Liver (tissue), 9 donors: Measurements from ENCODE around the gene CDC42EP3. TPM values are rescaled to one million over a fixed set of nuclear protein-coding genes. Genes with fewer than 3 reads are reported as not detected.

ENCODE experiments used
- DNase-seq: peaks from one replicate; pipeline ENCODE4 v3.0.0-alpha.2; 2017; ENCODE audit warnings: low spot score
- H3K27ac ChIP-seq, 2 donors: one replicate each; pipeline ENCODE4 v1.7.0; 2013; ENCODE audit warnings: inconsistent platforms in 2 of 2, low read length in 2 of 2, control low read depth in 1 of 2, low read depth in 1 of 2, mild to moderate bottlenecking in 1 of 2
- H3K27me3 ChIP-seq, 4 donors: one replicate each; pipeline versions ENCODE4 v1.6.1 to v1.7.0; 2013; ENCODE audit warnings: low read length in 3 of 4, inconsistent platforms in 1 of 4, mild to moderate bottlenecking in 1 of 4, moderate library complexity in 1 of 4; ENCODE audit not compliant: control insufficient read depth in 4 of 4, insufficient read depth in 4 of 4
- H3K36me3 ChIP-seq, 4 donors: one replicate each; pipeline versions ENCODE4 v1.6.1 to v1.7.0; 2013; ENCODE audit warnings: low read length in 3 of 4, mild to moderate bottlenecking in 3 of 4, low read depth in 1 of 4, moderate library complexity in 1 of 4; ENCODE audit not compliant: control insufficient read depth in 4 of 4, insufficient read depth in 3 of 4
- H3K4me1 ChIP-seq, 4 donors: one replicate each; pipeline versions ENCODE4 v1.6.1 to v1.7.0; 2013; ENCODE audit warnings: low read length in 3 of 4, mild to moderate bottlenecking in 3 of 4, moderate library complexity in 1 of 4; ENCODE audit not compliant: control insufficient read depth in 4 of 4, insufficient read depth in 4 of 4
- H3K4me3 ChIP-seq, 3 donors: one replicate each; pipeline versions ENCODE4 v1.6.1 to v1.7.0; 2013; ENCODE audit warnings: low read length in 3 of 3, control low read depth in 1 of 3, low read depth in 1 of 3, mild to moderate bottlenecking in 1 of 3
- H3K9ac ChIP-seq, 2 donors: one replicate each; pipeline ENCODE4 v1.7.0; 2013; ENCODE audit warnings: low read length in 2 of 2, mild to moderate bottlenecking in 2 of 2, moderate library complexity in 2 of 2, control low read depth in 1 of 2, low read depth in 1 of 2
- H3K9me3 ChIP-seq, 4 donors: one replicate each; pipeline versions ENCODE4 v1.6.1 to v1.7.0; 2013; ENCODE audit warnings: low read length in 3 of 4; ENCODE audit not compliant: control insufficient read depth in 4 of 4
- ATF3 ChIP-seq: IDR thresholded peaks from 2 replicates; pipeline ENCODE4 v1.6.1; 2016; ENCODE audit warnings: antibody characterized with exemption
- CTCF ChIP-seq: fragments of 150-350 bp; IDR thresholded peaks from 2 replicates; pipeline ENCODE4 v1.5.1; 2017; ENCODE audit warnings: improper control_type of control experiment, low read depth, low read length; ENCODE audit not compliant: missing input control
- EGR1 ChIP-seq, 2 donors: IDR thresholded peaks; 2 replicates each; pipeline ENCODE4 v1.6.1; 2016 to 2018; ENCODE audit warnings: antibody characterized with exemption in 2 of 2, low read depth in 2 of 2
- FOXA1 ChIP-seq: IDR thresholded peaks from 2 replicates; pipeline ENCODE4 v1.6.1; 2016; ENCODE audit warnings: antibody characterized with exemption
- FOXA2 ChIP-seq: IDR thresholded peaks from 2 replicates; pipeline ENCODE4 v1.6.1; 2016; ENCODE audit warnings: antibody characterized with exemption
- GABPA ChIP-seq, 2 donors: IDR thresholded peaks in 1 of 2; conservative IDR thresholded peaks in 1 of 2; 2 replicates each; pipeline ENCODE4 v1.6.1; 2016; ENCODE audit warnings: antibody characterized with exemption in 2 of 2, mild to moderate bottlenecking in 1 of 2, moderate library complexity in 1 of 2
- HNF4A ChIP-seq, 2 donors: conservative IDR thresholded peaks; 2 replicates each; pipeline ENCODE4 v1.6.1; 2016; ENCODE audit warnings: antibody characterized with exemption in 2 of 2, mild to moderate bottlenecking in 2 of 2
- HNF4G ChIP-seq: IDR thresholded peaks from 2 replicates; pipeline ENCODE4 v1.6.1; 2016; ENCODE audit warnings: antibody characterized with exemption
- JUND ChIP-seq, 2 donors: IDR thresholded peaks; 2 replicates each; pipeline ENCODE4 v1.6.1; 2016; ENCODE audit warnings: antibody characterized with exemption in 2 of 2
- MAX ChIP-seq: IDR thresholded peaks from 2 replicates; pipeline ENCODE4 v1.6.1; 2016; ENCODE audit warnings: antibody characterized with exemption
- NR2F2 ChIP-seq: IDR thresholded peaks from 2 replicates; pipeline ENCODE4 v1.6.1; 2016; ENCODE audit warnings: antibody characterized with exemption
- RAD21 ChIP-seq, 2 donors: IDR thresholded peaks; 2 replicates each; pipeline ENCODE4 v1.6.1; 2016; ENCODE audit warnings: antibody characterized with exemption in 2 of 2, mild to moderate bottlenecking in 2 of 2
- REST ChIP-seq: IDR thresholded peaks from 2 replicates; pipeline ENCODE4 v1.6.1; 2016; ENCODE audit warnings: antibody characterized with exemption, mild to moderate bottlenecking
- RXRA ChIP-seq, 2 donors: IDR thresholded peaks; 2 replicates each; pipeline ENCODE4 v1.6.1; 2017 to 2018; ENCODE audit warnings: antibody characterized with exemption in 2 of 2, mild to moderate bottlenecking in 1 of 2
- SP1 ChIP-seq: IDR thresholded peaks from 2 replicates; pipeline ENCODE4 v1.6.1; 2018; ENCODE audit warnings: antibody characterized with exemption, mild to moderate bottlenecking
- TAF1 ChIP-seq: conservative IDR thresholded peaks from 2 replicates; pipeline ENCODE4 v1.6.1; 2016; ENCODE audit warnings: antibody characterized with exemption, mild to moderate bottlenecking
- YY1 ChIP-seq: IDR thresholded peaks from 2 replicates; pipeline ENCODE4 v1.6.1; 2016; ENCODE audit warnings: antibody characterized with exemption, mild to moderate bottlenecking
- ZBTB33 ChIP-seq: IDR thresholded peaks from 2 replicates; pipeline ENCODE4 v1.6.1; 2016; ENCODE audit warnings: antibody characterized with exemption
- WGBS: extraction: QIAGEN DNeasy Blood & Tissue Kit; methylation state at CpG from one replicate; pipeline ENCODE4 v1.1.7; 2013; 5-methylcytosine and 5-hydroxymethylcytosine counted together
- polyA plus RNA-seq, 2 donors: library from polyadenylated mRNA; stranded (reverse) in 1 of 2; unstranded in 1 of 2; fragments of 200-250 nt in 1 of 2; fragments of >200 nt in 1 of 2; fragmentation: Nextera tagmentation in 1 of 2; extraction: Ambion mirVana in 1 of 2; gene quantifications; one replicate each; pipeline versions ENCODE4 v1.2.1 to v1.2.3, GENCODE V29; 2013 to 2015
- total RNA-seq, 2 donors: library from RNA; depleted of rRNA; stranded (reverse); fragments of >200 nt; gene quantifications; one replicate each; pipeline ENCODE4 v1.2.3, GENCODE V29; 2014
- donor health status: healthy.
- donor health status: healthy.
- donor health status: healthy.
- donor health status: healthy.
- donor health status: healthy.

Gene CDC42EP3
- total and polyA plus RNA-seq, 4 donors, result 2.5 to 4.1 (median 3.3) TPM

GRCh38 chr2:37718515-37719161 is 47.2 kb upstream of the CDC42EP3 start:
- Histone ChIP-seq H3K4me3 (no peak overlapping the region), H3K9ac (no peak overlapping the region), H3K27me3 (no peaks in the 10 kb centered on the region), H3K36me3 (no peaks in the 10 kb centered on the region), H3K27ac (no peak overlapping the region), H3K9me3 (peaks cover 0 to 8% (median 1%) of the 10 kb centered on the region in 4 donors), H3K4me1 (no peaks in the 10 kb centered on the region)
- WGBS, result 72% methylated on average over 7 of the region's 7 CpGs
- no peak for DNase-seq
- TF ChIP-seq HNF4A (conservative IDR thresholded peaks at IDR 0.05) (no peak), HNF4G (no peak), RAD21 (IDR thresholded peaks at IDR 0.05) (no peak), CTCF (no peak), GABPA (IDR thresholded peaks at IDR 0.05 in 1 of 2, conservative IDR thresholded peaks at IDR 0.05 in 1 of 2) (no peak), SP1 (no peak), REST (no peak), JUND (IDR thresholded peaks at IDR 0.05) (no peak), NR2F2 (no peak), TAF1 (no peak), YY1 (no peak), FOXA1 (no peak), ATF3 (no peak), MAX (no peak), EGR1 (IDR thresholded peaks at IDR 0.05; ENCODE audit: low read depth in 2 of 2) (no peak), FOXA2 (no peak), ZBTB33 (no peak), RXRA (IDR thresholded peaks at IDR 0.05) (no peak)
